GM12878 (cell line): ENCODE measurements around the gene PPP1R1B.

Experiments used
- CTCF ChIP-seq, 3 experiments: IDR thresholded peaks in 2 of 3; conservative IDR thresholded peaks in 1 of 3; 2 replicates each; pipeline ENCODE4 v1.5.1; 2011; ENCODE audit warnings: low read depth in 3 of 3, low read length in 3 of 3, mild to moderate bottlenecking in 3 of 3, control low read depth in 2 of 3, moderate library complexity in 2 of 3, inconsistent platforms in 1 of 3, mixed read lengths in 1 of 3; ENCODE audit not compliant: control insufficient read depth in 2 of 3, insufficient read depth in 1 of 3; ENCODE audit errors: extremely low read depth in 1 of 3
- EZH2 ChIP-seq: IDR thresholded peaks from 2 replicates; pipeline ENCODE4 v1.6.1; 2012; ENCODE audit warnings: low read depth, mild to moderate bottlenecking, control low read depth, inconsistent platforms, low read length, borderline replicate concordance; ENCODE audit not compliant: control insufficient read depth
- GABPA ChIP-seq: IDR thresholded peaks from 2 replicates; pipeline ENCODE4 v1.6.1; 2014; ENCODE audit warnings: antibody characterized with exemption, low read depth, mild to moderate bottlenecking, inconsistent platforms
- MYC ChIP-seq: IDR thresholded peaks from 2 replicates; pipeline ENCODE4 v1.6.1; 2011; ENCODE audit warnings: mild to moderate bottlenecking, low read length, moderate library complexity, inconsistent platforms; ENCODE audit not compliant: insufficient read depth, insufficient replicate concordance, insufficient read length, severe bottlenecking
- NBN ChIP-seq: fragments of 450-650 bp; IDR thresholded peaks from 2 replicates; pipeline ENCODE4 v1.6.1; 2016
- NFIC ChIP-seq: IDR thresholded peaks from 2 replicates; pipeline ENCODE4 v1.6.1; 2012; ENCODE audit warnings: low read depth, mild to moderate bottlenecking, inconsistent platforms, low read length, moderate library complexity
- POLR2A ChIP-seq: IDR thresholded peaks from 2 replicates; pipeline ENCODE4 v1.6.1; 2011; ENCODE audit warnings: low read depth, mild to moderate bottlenecking, low read length
- RAD51 ChIP-seq: fragments of 450-650 bp; IDR thresholded peaks from 2 replicates; pipeline ENCODE4 v1.6.1; 2016; ENCODE audit warnings: moderate library complexity, mild to moderate bottlenecking, inconsistent platforms
- REST ChIP-seq: IDR thresholded peaks from 2 replicates; pipeline ENCODE4 v1.6.1; 2012; ENCODE audit warnings: mild to moderate bottlenecking, low read depth, low read length
- TBL1XR1 ChIP-seq: IDR thresholded peaks from 2 replicates; pipeline ENCODE4 v1.6.1; 2012; ENCODE audit warnings: low read depth, low read length, improper control_type of control experiment
- ZNF217 ChIP-seq: fragments of 450-650 bp; IDR thresholded peaks from 2 replicates; pipeline ENCODE4 v1.6.1; 2017; ENCODE audit warnings: antibody characterized with exemption, mild to moderate bottlenecking

- TF ChIP-seq EZH2 (no peak), CTCF (IDR thresholded peaks at IDR 0.05 in 2 of 3, conservative IDR thresholded peaks at IDR 0.05 in 1 of 3; ENCODE audit: control insufficient read depth in 2 of 3, extremely low read depth in 1 of 3, insufficient read depth in 1 of 3, low read depth in 3 of 3, low read length in 3 of 3) (no peak), POLR2A (no peak), MYC (no peak), TBL1XR1 (no peak), ZNF217 (no peak), REST (no peak), NBN (no peak), GABPA (no peak), NFIC (no peak), RAD51 (no peak)
Measured at GRCh38 chr17:39673335-39674081, 46.8 kb downstream of the PPP1R1B start.
